Gastroesophageal sphincter (tissue), 3 donors: ENCODE results near the gene TRMT10B.

Experiments used
- CTCF ChIP-seq, 4 experiments: fragments of 200-600 bp in 2 of 4; fragments of 450-650 bp in 2 of 4; sonication (generic) in 1 of 4; IDR thresholded peaks; one replicate each; pipeline ENCODE4 v1.5.1; 2017 to 2019; ENCODE audit warnings: antibody characterized with exemption in 4 of 4, mild to moderate bottlenecking in 2 of 4, moderate library complexity in 2 of 4
- POLR2A ChIP-seq, 2 donors: fragments of 450-650 bp; IDR thresholded peaks; one replicate each; pipeline ENCODE4 v1.6.1; 2017; ENCODE audit warnings: antibody characterized with exemption in 2 of 2, mild to moderate bottlenecking in 2 of 2, moderate library complexity in 1 of 2
- POLR2AphosphoS5 ChIP-seq: sonication (generic); formaldehyde crosslinking; IDR thresholded peaks from one replicate; pipeline ENCODE4 v1.6.1; 2017; ENCODE audit warnings: antibody characterized with exemption

- TF ChIP-seq POLR2A (IDR thresholded peaks at IDR 0.05) (no peak), POLR2AphosphoS5 (no peak), CTCF (IDR thresholded peaks at IDR 0.05) (no peak)
Measured at GRCh38 chr9:37806271-37806670, 52.7 kb downstream of the TRMT10B start.
